HepG2 (cell line): Measurements from ENCODE around the gene BIRC5. TPM values are rescaled to one million over a fixed set of nuclear protein-coding genes. Genes with fewer than 3 reads are reported as not detected.

ENCODE experiments used
- AHR ChIP-seq: IDR thresholded peaks from 2 replicates; pipeline ENCODE4 v1.6.1; 2018; ENCODE audit warnings: missing genetic modification reagents, missing compliant biosample characterization
- ARNT2 ChIP-seq: sonication (generic); formaldehyde crosslinking; IDR thresholded peaks from 2 replicates; pipeline ENCODE4 v1.8.0; 2022; ENCODE audit warnings: mild to moderate bottlenecking, low read depth, missing genetic modification reagents, moderate library complexity
- KMT2A ChIP-seq: sonication (generic); formaldehyde crosslinking; IDR thresholded peaks from 2 replicates; pipeline ENCODE4 v1.4.0; 2020; ENCODE audit warnings: missing genetic modification reagents
- NFE2 ChIP-seq: sonication (generic); formaldehyde crosslinking; IDR thresholded peaks from 2 replicates; pipeline ENCODE4 v1.4.0; 2020; ENCODE audit warnings: missing genetic modification reagents
- TBX3 ChIP-seq: fragments of 450-650 bp; IDR thresholded peaks from 2 replicates; pipeline ENCODE4 v1.6.1; 2017; ENCODE audit warnings: antibody characterized with exemption, mild to moderate bottlenecking, inconsistent platforms, borderline replicate concordance
- ZBED4 ChIP-seq: sonication (generic); formaldehyde crosslinking; IDR thresholded peaks from 2 replicates; pipeline ENCODE4 v1.4.0; 2020; ENCODE audit warnings: missing genetic modification reagents, borderline replicate concordance
- ZEB1 ChIP-seq: IDR thresholded peaks from 2 replicates; pipeline ENCODE4 v1.6.1; 2012; ENCODE audit warnings: mild to moderate bottlenecking, low read depth, inconsistent platforms; ENCODE audit not compliant: insufficient replicate concordance
- ZNF253 ChIP-seq: sonication (generic); formaldehyde crosslinking; IDR thresholded peaks from 2 replicates; pipeline ENCODE4 v1.8.0; 2022; ENCODE audit warnings: mild to moderate bottlenecking, missing genetic modification reagents, borderline replicate concordance
- ZNF333 ChIP-seq: sonication (generic); formaldehyde crosslinking; IDR thresholded peaks from 2 replicates; pipeline ENCODE4 v1.4.0; 2020; ENCODE audit warnings: mild to moderate bottlenecking, missing genetic modification reagents, borderline replicate concordance
- ZNF570 ChIP-seq: sonication (generic); formaldehyde crosslinking; IDR thresholded peaks from 2 replicates; pipeline ENCODE4 v1.4.0; 2020; ENCODE audit warnings: mild to moderate bottlenecking, missing genetic modification reagents, borderline replicate concordance
- polyA plus RNA-seq, 8 experiments: library from polyadenylated mRNA; depleted of rRNA in 3 of 8; stranded (reverse) in 7 of 8; unstranded in 1 of 8; fragments of >200 nt; fragmentation: Illumina TruSeq in 4 of 8; extraction: Trizol in 4 of 8; gene quantifications; 2 replicates each; pipeline versions ENCODE4 v1.2.1 to v1.2.3, GENCODE V29; 2011 to 2016; ENCODE audit warnings: low read depth in 4 of 8, missing spikeins in 1 of 8, mixed read lengths in 1 of 8; ENCODE audit not compliant: insufficient read depth in 1 of 8
- total RNA-seq, 5 experiments: library from RNA; depleted of rRNA; stranded (reverse); fragments of >200 nt; fragmentation: Illumina TruSeq; extraction: Trizol; gene quantifications; 2 replicates each; pipeline ENCODE4 v1.2.3, GENCODE V29; 2016; ENCODE audit warnings: low read depth in 1 of 5
- TF ChIP-seq, protein P1 (sequence below): sonication (generic); formaldehyde crosslinking; IDR thresholded peaks from one replicate; pipeline ENCODE4 v1.5.1; 2020; ENCODE audit warnings: mild to moderate bottlenecking, missing genetic modification reagents; ENCODE audit errors: not compliant biosample characterization
- TF ChIP-seq, protein P2 (sequence below): sonication (generic); formaldehyde crosslinking; IDR thresholded peaks from 2 replicates; pipeline ENCODE4 v1.8.0; 2022; ENCODE audit warnings: missing genetic modification reagents, mild to moderate bottlenecking, borderline replicate concordance
- TF ChIP-seq, protein P3 (sequence below): sonication (generic); formaldehyde crosslinking; IDR thresholded peaks from 2 replicates; pipeline ENCODE4 v1.4.0; 2020; ENCODE audit warnings: missing genetic modification reagents

The BIRC5 gene
- total and polyA plus RNA-seq, 2 of the 13 experiments (the other 11 are each of a cell fraction or from before 2014, with no cell fraction given): 30.3 to 135 TPM

- 0 out of 2 replicates have a peak, but pooled peaks have one; percentile 23 for TF ChIP-seq ZBED4 (CRISPR knock-in tag)
- no peak for TF ChIP-seq TBX3
- 0 out of 2 replicates have a peak, but pooled peaks have one; percentile 69 for TF ChIP-seq ZNF253
- TF ChIP-seq, protein P1, sequence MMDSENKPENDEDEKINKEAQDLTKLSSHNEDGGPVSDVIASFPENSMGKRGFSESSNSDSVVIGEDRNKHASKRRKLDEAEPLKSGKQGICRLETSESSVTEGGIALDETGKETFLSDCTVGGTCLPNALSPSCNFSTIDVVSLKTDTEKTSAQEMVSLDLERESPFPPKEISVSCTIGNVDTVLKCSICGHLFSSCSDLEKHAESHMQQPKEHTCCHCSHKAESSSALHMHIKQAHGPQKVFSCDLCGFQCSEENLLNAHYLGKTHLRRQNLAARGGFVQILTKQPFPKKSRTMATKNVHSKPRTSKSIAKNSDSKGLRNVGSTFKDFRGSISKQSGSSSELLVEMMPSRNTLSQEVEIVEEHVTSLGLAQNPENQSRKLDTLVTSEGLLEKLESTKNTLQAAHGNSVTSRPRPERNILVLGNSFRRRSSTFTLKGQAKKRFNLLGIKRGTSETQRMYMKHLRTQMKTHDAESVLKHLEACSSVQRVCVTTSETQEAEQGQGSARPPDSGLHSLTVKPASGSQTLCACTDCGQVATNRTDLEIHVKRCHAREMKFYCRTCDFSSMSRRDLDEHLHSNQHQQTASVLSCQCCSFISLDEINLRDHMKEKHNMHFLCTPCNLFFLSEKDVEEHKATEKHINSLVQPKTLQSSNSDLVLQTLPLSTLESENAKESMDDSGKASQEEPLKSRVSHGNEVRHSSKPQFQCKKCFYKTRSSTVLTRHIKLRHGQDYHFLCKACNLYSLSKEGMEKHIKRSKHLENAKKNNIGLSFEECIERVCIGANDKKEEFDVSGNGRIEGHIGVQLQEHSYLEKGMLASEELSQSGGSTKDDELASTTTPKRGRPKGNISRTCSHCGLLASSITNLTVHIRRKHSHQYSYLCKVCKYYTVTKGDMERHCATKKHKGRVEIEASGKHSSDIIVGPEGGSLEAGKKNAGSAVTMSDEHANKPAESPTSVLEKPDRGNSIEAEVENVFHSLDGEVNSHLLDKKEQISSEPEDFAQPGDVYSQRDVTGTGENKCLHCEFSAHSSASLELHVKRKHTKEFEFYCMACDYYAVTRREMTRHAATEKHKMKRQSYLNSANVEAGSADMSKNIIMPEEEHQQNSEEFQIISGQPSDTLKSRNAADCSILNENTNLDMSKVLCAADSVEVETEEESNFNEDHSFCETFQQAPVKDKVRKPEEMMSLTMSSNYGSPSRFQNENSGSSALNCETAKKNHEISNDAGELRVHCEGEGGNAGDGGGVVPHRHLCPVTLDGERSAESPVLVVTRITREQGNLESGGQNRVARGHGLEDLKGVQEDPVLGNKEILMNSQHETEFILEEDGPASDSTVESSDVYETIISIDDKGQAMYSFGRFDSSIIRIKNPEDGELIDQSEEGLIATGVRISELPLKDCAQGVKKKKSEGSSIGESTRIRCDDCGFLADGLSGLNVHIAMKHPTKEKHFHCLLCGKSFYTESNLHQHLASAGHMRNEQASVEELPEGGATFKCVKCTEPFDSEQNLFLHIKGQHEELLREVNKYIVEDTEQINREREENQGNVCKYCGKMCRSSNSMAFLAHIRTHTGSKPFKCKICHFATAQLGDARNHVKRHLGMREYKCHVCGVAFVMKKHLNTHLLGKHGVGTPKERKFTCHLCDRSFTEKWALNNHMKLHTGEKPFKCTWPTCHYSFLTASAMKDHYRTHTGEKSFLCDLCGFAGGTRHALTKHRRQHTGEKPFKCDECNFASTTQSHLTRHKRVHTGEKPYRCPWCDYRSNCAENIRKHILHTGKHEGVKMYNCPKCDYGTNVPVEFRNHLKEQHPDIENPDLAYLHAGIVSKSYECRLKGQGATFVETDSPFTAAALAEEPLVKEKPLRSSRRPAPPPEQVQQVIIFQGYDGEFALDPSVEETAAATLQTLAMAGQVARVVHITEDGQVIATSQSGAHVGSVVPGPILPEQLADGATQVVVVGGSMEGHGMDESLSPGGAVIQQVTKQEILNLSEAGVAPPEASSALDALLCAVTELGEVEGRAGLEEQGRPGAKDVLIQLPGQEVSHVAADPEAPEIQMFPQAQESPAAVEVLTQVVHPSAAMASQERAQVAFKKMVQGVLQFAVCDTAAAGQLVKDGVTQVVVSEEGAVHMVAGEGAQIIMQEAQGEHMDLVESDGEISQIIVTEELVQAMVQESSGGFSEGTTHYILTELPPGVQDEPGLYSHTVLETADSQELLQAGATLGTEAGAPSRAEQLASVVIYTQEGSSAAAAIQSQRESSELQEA (CRISPR knock-in tag): no peak
- TF ChIP-seq ZEB1: no peak
- TF ChIP-seq, protein P2, sequence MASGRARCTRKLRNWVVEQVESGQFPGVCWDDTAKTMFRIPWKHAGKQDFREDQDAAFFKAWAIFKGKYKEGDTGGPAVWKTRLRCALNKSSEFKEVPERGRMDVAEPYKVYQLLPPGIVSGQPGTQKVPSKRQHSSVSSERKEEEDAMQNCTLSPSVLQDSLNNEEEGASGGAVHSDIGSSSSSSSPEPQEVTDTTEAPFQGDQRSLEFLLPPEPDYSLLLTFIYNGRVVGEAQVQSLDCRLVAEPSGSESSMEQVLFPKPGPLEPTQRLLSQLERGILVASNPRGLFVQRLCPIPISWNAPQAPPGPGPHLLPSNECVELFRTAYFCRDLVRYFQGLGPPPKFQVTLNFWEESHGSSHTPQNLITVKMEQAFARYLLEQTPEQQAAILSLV: no peak; the same call in 1 of the 2 replicates
- no peak for TF ChIP-seq ZNF333 (CRISPR knock-in tag)
- no peak for TF ChIP-seq ZNF570 (CRISPR knock-in tag)
- peak; percentile 83; the same call in 1 of the 2 replicates for TF ChIP-seq ARNT2
- TF ChIP-seq NFE2 (CRISPR knock-in tag): no peak
- peak; percentile 93 for TF ChIP-seq AHR (CRISPR knock-in tag)
- TF ChIP-seq, protein P3, sequence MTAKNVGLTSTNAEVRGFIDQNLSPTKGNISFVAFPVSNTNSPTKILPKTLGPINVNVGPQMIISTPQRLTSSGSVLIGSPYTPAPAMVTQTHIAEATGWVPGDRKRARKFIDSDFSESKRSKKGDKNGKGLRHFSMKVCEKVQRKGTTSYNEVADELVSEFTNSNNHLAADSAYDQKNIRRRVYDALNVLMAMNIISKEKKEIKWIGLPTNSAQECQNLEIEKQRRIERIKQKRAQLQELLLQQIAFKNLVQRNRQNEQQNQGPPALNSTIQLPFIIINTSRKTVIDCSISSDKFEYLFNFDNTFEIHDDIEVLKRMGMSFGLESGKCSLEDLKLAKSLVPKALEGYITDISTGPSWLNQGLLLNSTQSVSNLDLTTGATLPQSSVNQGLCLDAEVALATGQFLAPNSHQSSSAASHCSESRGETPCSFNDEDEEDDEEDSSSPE (CRISPR knock-in tag): peak; percentile 73
- TF ChIP-seq KMT2A: peak; percentile 38; the same call in 1 of the 2 replicates
Measured at GRCh38 chr17:78250891-78251772, 37.1 kb downstream of the BIRC5 start (continued).
